Measurements from ENCODE around the gene NUMB.
"Not testable (repeated sequence)": the region's sequence is repeated elsewhere in the genome, so short reads cannot be mapped to it uniquely, and the experiment has no call there.

Gene NUMB

DNA sequence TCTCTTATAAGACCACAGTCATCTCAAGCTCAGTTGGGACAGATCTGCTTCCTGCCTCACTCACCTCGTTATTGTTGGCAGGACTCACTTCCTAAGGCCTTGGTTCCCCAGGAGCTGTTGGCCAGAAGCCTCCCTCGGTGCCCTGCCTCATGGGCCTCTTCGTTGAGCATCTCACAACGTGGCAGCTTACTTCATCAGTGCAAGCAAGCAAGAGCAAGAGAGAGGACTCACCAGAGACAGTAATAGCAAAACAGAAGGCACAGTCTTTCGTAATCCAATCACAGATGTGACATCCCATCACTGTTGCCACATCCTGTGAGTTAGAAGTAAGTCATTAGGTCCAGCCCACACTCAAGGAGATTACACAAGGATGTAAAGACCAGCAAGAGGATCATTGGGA is 5.1 kb upstream of the NUMB start:
- no peak for DNase-seq

GRCh38 chr14:73462815-73463214 is 4.5 kb upstream of the NUMB start:
- DNase-seq, result no peak

DNA sequence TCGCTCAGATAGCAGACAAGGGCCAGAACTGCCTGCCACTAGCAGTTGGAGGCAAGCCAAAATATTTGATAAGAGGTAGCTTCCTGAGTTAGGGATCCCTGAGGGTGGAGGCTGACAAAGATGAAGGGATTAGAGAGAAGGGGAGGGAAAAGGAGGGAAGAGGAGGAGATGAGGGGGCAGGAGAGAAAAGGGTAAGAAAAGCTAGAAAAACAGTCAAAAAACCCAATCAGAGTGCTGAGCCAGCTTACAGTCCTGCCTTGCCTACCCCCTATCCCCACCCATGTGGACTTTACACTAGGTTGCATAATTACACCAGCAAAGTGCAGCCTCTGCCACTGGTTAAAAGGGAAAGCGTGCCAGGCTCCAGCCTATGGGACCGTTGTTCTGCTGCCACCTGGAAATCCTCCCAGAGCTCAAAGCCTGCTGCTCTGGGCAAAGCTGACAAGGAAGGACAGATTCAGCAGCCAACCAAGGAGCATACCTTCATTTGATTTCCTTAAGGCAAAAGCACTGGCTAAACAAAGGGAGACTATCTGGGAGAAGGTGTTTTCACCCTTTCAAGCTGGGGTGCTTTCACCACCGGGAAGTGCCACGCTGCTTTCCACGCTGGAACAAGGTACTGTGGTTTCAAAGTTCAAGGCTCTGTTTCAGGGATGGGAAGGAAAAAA is 3.8 kb upstream of the NUMB start:
- DNase-seq, result no peak

DNA sequence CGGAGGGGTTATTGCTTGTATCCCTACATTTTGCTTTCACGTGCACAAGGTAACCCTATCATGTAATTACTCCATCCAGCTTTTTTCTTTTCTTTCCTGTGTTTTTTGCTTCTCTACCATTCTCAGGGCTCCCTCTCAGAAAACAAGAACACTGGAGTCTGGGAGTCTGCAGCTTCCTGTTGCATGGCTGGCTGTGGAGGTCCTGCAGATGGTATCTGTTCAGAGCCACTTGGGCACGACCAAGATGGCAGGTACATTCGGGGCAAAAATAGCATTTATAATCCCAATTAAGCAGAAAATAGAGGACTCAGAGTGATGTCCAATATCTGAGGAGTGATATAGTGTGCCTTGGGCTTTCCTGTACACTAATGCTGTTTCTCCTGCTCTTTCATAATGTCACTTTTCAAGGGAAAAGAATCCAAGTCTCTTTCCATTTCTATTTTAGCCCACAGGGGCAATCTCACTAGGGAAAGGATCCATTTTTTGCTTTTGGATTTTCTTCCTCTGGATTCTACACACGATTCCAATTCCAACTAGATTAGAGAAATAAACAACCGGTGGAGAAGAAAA is 3.2 kb upstream of the NUMB start:
- no peak for DNase-seq

DNA sequence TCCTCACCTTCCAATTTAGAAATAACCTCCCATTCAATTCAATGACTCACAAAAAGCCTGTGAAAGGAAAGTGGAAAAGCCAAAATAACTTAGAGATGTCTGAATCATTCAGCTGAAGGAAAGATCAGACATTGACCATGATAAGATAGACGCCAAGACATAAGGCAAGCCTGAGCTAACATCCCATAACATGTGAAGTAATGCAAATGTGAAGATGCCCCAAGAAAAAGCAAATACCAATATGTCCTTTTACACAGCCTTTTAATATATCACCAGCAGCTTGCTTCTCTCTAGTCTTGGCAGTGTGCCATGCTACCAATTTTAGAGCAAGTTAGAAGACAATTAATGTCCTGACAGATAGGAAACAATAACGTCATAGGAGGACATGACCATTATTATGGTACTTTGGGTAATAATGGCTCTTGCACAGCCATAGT is 2.4 kb upstream of the NUMB start:
- DNase-seq, result no peak

DNA sequence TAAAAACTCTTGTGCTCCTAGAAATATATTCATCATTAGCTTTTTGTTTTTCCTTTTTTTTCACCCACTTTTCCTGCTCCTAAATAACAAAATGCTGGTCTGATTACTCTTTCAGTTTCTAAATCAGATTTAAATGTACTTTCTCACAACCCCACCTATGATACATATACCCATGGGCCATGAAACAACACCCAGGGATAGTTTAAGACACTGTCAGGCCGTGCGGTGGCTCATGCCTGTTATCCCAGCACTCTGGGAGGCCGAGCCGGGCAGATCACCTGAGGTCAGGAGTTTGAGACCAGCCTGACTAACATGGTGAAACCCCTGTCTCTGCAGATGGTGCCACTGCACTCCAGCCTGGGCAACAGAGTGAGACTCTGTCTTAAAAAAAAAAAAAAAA is 1.6 kb upstream of the NUMB start:
- no peak for DNase-seq

GRCh38 chr14:73457924-73458182 is 493 bp downstream of the NUMB start:
- DNase-seq, result no peak

- no peak for DNase-seq
Observed at GRCh38 chr14:73457041-73457923, 1.1 kb downstream of the NUMB start.

DNA sequence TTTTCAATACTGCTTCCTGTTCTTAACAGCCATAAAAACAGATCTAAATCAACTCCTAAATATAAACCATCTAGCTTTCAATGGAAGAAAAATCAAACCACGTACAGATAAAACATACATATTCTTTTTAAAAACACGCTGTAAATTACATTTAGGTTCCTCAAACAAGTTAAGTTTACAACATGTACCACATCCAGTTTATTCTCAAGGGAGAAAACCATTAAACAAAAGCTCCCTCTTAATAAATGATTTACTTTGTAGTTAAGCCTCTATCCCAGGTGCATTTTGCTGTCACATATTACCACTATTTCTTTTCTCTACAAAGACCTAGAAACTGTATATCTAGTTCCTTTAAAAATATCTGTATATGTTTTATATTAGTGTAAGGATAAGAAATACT is 3.1 kb downstream of the NUMB start:
- DNase-seq, result no peak

DNA sequence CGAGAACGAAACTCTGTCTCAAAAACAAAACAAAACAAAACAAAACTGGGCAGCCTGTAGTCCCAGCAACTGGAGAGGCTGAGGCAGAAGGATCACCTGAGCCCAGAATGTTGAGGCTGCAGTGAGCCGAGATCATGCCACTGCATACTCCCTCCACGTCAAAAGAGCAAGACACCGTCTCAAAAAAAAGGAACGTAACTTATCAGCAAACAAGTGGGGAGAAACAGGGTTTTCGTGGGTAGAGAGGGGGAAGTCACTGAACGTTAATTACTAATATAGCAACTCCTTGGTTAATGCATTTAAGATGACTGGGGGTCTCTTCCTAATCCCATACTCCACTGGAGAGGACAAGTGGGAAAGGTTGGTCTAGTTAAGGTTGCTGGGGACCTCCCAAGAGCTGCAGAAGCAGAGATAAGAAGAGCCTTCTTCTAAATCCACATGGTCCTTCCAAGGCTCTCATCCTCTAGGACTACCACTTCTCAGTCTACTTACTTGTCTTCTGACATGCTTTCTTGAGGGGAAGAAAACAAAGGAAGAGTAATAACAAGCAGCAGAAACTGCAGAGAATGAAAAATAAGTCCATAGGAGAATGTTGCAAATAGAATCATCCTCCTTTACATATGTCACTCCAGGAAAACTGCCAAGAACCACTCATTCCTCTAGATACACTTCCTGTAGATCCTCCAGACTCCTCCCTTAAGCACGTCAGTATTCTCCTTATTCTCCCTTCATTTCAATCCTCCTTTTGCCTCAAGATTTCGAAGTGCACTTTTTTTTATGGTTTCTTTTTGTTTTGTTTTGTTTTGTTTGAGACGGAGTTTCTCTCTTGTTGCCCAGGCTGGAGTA is 5.8 kb downstream of the NUMB start:
- DNase-seq, result no peak

- no peak for DNase-seq
Observed at GRCh38 chr14:73443758-73444157, 14.6 kb downstream of the NUMB start.

DNA sequence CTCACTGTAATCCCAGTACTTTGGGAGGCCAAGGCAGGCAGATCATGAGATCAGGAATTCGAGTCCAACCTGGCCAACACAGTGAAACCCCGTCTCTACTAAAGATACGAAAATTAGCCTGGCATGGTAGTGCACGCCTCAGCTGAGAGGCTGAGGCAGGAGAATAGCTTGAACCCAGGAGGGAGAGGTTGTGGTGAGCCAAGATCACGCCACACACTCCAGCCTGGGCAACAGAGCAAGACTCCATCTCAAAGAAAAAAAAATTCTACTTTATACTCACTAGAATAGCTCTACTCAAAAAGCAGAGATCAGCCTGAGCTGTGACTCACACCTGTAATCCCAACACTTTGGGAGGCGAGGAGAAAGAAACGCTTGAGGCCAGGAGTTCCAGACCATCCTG is 17.1 kb downstream of the NUMB start:
- no peak for DNase-seq

DNA sequence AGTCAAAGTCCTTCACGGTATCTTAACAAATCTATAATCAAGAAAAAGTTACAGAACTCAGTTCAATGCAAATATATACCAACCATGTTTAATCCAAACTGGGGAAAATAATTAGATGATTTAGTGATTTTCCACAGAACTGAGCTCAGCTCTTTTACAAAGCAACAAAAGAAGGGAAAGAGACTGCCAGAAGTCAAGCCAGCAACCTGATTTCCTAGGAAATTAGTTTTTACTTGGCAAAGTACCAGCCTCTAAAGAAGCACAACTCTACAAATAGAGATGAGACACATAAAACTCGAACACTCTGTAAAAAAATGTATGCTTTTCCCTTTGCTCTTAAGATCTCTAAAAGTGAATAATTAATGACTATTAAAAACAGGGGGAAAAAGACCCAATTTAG is 19.4 kb downstream of the NUMB start:
- no peak for DNase-seq

DNA sequence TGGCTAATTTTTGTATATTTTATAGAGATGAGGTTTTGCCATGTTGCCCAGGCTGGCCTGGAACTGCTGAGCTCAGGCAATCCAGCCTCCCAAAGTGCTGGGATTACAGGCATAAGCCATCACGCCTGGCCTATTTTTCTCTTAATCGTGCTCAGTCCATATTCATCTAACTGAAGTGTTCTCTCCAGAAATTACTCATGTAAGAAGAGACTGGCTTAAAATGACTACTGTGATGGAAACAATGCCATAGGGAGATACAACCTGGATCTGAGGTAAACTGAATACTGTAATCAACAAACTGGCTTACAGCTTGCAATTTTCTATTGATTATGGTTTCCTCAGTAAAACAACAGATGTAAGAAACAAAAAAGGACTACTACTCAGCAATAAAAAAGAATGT is 21.1 kb downstream of the NUMB start:
- DNase-seq, result no peak

DNA sequence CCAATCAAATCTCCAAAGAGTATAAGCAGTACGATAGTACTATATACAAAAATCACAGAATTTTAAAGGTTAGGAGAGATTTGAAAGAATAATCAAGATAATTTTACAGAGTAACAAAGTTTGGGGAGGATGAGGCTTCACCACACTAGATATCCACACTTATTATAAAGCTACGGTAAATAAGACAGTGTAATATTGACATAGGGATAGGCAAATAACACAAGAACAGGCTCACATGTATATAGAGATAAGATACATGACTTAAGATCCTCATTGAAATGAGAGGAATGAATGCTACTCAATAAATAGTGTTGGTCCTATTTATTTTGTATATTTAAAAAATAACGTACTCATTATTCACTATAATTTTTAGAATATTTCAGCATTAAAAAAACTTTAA is 26.2 kb downstream of the NUMB start:
- no peak for DNase-seq

- DNase-seq, result no peak
Observed at GRCh38 chr14:73428353-73428824, 30.0 kb downstream of the NUMB start.

DNA sequence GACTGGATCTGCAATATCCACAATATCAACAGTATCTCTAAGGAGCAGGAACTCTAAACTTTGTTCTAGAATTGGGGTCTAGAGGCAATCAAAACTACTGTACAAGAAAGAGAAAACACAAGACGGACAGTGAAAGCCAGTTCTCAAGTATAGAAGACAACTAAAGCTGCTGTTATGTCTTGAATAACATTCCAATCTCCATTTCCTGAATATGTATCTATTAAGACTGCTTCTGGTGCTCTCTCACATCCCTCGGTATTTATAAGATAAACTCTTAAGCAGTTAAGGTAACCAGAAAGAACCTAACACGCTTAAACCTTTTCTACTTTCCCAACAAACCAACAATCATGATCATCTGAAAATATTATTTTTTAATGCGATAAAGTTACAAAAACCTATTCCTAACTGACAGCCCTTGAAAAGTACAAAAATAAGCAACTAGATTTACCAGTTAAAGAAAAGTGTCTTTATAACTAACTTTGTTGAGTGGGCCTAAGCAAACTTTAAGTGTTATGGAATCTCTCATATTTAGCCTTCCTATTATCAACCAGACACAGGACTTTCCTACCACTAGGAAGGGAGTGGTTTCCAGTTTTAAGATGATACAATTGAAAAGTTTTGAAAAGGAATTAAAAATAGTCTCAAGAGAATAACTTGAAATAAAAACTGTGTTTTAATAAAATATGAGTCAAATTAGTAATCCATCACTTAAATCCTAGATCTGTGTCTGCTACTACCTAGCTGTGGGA is 30.7 kb downstream of the NUMB start:
- no peak for DNase-seq

GRCh38 chr14:73426877-73427276 is 31.5 kb downstream of the NUMB start:
- DNase-seq, result no peak

GRCh38 chr14:73424453-73424852 is 33.9 kb downstream of the NUMB start:
- DNase-seq, result no peak

GRCh38 chr14:73423092-73423491 is 35.3 kb downstream of the NUMB start:
- DNase-seq, result not testable (repeated sequence)

GRCh38 chr14:73422515-73422914 is 35.8 kb downstream of the NUMB start:
- DNase-seq, result no peak

GRCh38 chr14:73418227-73418626 is 40.1 kb downstream of the NUMB start:
- DNase-seq, result no peak

GRCh38 chr14:73406248-73406647 is 52.1 kb downstream of the NUMB start:
- DNase-seq, result not testable (repeated sequence)

Measured in cortex of kidney (tissue), 1 donor.